Astrocyte (in vitro differentiated cells and primary cell): Measurements from ENCODE around the gene PAFAH1B1. TPM values are rescaled to one million over a fixed set of nuclear protein-coding genes. Genes with fewer than 3 reads are reported as not detected.
A peak's percentile ranks its signal among the peaks of the same experiment; 100 is the strongest.

Experiments
- DNase-seq: peaks from one replicate; pipeline ENCODE4 v3.0.0-alpha.2; 2010; ENCODE audit warnings: low read depth
- FAIRE-seq: peaks from 2 replicates; lab custom pipeline; 2011; peaks lifted over from hg19 to GRCh38; lab: Jason Lieb, UNC
- H2AFZ ChIP-seq: 2 replicates; pipeline ENCODE4 v1.6.0; 2012; ENCODE audit warnings: low read depth, low read length, inconsistent platforms
- H3K27ac ChIP-seq: 2 replicates; pipeline ENCODE4 v1.5.1; 2011; ENCODE audit warnings: low read depth, low read length, inconsistent platforms
- H3K27me3 ChIP-seq: 2 replicates; pipeline ENCODE4 v1.6.0; 2011; ENCODE audit warnings: low read length, inconsistent platforms; ENCODE audit not compliant: insufficient read depth
- H3K36me3 ChIP-seq: 2 replicates; pipeline ENCODE4 v1.5.1; 2011; ENCODE audit warnings: low read length, inconsistent platforms; ENCODE audit not compliant: insufficient read depth
- H3K4me1 ChIP-seq: 2 replicates; pipeline ENCODE4 v1.5.1; 2011; ENCODE audit warnings: low read length, inconsistent platforms; ENCODE audit not compliant: insufficient read depth
- H3K4me2 ChIP-seq: 2 replicates; pipeline ENCODE4 v1.6.0; 2012; ENCODE audit warnings: low read length, inconsistent platforms
- H3K4me3 ChIP-seq: 2 replicates; pipeline ENCODE4 v1.5.1; 2011; ENCODE audit warnings: low read depth, mild to moderate bottlenecking, low read length, inconsistent platforms; ENCODE audit not compliant: insufficient read depth
- H3K79me2 ChIP-seq: 2 replicates; pipeline ENCODE4 v1.6.0; 2012; ENCODE audit warnings: mild to moderate bottlenecking, low read length, inconsistent platforms; ENCODE audit not compliant: insufficient read depth
- H3K9ac ChIP-seq: 2 replicates; pipeline ENCODE4 v1.6.0; 2012; ENCODE audit warnings: mild to moderate bottlenecking, low read length, inconsistent platforms
- H3K9me3 ChIP-seq: 2 replicates; pipeline ENCODE4 v1.5.1; 2012; ENCODE audit warnings: low read depth, mild to moderate bottlenecking, low read length, inconsistent platforms; ENCODE audit not compliant: insufficient read depth
- H4K20me1 ChIP-seq: 2 replicates; pipeline ENCODE4 v1.6.0; 2012; ENCODE audit warnings: low read length, inconsistent platforms; ENCODE audit not compliant: insufficient read depth
- H3K27ac Mint-ChIP-seq: one replicate; pipeline ENCODE4 v1.8.0; 2021; ENCODE audit warnings: mild to moderate bottlenecking, mixed read lengths; ENCODE audit not compliant: unreplicated experiment
- H3K27me3 Mint-ChIP-seq: one replicate; pipeline ENCODE4 v1.8.0; 2021; ENCODE audit warnings: low read depth, mixed read lengths; ENCODE audit not compliant: unreplicated experiment
- H3K36me3 Mint-ChIP-seq: one replicate; pipeline ENCODE4 v1.8.0; 2021; ENCODE audit warnings: low read depth, mixed read lengths; ENCODE audit not compliant: unreplicated experiment
- H3K4me1 Mint-ChIP-seq: one replicate; pipeline ENCODE4 v1.8.0; 2021; ENCODE audit warnings: low read depth, mixed read lengths; ENCODE audit not compliant: unreplicated experiment
- H3K4me3 Mint-ChIP-seq: one replicate; pipeline ENCODE4 v1.8.0; 2021; ENCODE audit warnings: mild to moderate bottlenecking, moderate library complexity, mixed read lengths; ENCODE audit not compliant: unreplicated experiment
- H3K9me3 Mint-ChIP-seq: one replicate; pipeline ENCODE4 v1.8.0; 2021; ENCODE audit warnings: mild to moderate bottlenecking, mixed read lengths; ENCODE audit not compliant: unreplicated experiment
- EZH2 ChIP-seq: IDR thresholded peaks from 2 replicates; pipeline ENCODE4 v1.6.1; 2012; ENCODE audit warnings: mild to moderate bottlenecking, low read length, inconsistent platforms; ENCODE audit not compliant: insufficient read depth
- total RNA-seq: library from RNA; stranded (reverse); gene quantifications from 2 replicates; pipeline ENCODE4 v1.2.1, GENCODE V29; 2021
- TF ChIP-seq, protein P1 (sequence below): IDR thresholded peaks from 2 replicates; pipeline ENCODE4 v1.5.1; 2011; ENCODE audit warnings: low read depth, mild to moderate bottlenecking, inconsistent platforms, low read length, moderate library complexity; ENCODE audit not compliant: insufficient read depth

The PAFAH1B1 gene
- total RNA-seq, 1 donor from 2014 or later = 195 TPM

DNA sequence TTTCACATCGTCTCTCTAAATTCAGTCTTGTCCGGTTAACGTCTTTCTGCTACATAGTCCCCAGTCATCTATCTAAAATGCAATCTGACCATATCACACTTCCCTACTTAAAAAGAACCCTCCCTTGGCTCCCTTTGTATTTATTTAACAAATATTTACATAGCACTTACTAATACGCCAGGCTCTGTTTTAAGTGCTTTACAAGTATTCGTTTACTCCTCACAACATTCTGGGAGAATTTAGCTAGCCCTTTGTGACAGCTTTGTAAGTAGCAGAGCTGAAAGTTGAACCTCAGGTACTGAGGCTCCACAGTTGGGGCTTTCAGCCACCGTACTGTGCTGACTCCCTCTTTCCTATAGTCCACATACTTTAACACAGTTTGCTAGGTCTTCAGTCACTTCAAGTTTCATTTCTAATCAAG is 9.2 kb downstream of the PAFAH1B1 start:
- Histone ChIP-seq H3K36me3 (peaks cover 5% of the 10 kb centered on the region), H3K4me1 (peaks cover 19% of the 10 kb centered on the region), H4K20me1 (peaks cover 99% of the 10 kb centered on the region), H3K27me3 (no peaks in the 10 kb centered on the region), H3K27ac (no peak overlapping the region), H3K9me3 (no peaks in the 10 kb centered on the region), H3K9ac (no peak overlapping the region), H3K4me3 (no peak overlapping the region), H3K4me2 (peak overlapping the region; percentile 8), H3K79me2 (peaks cover 100% of the 10 kb centered on the region), H2AFZ (no peak overlapping the region)
- Mint-ChIP-seq H3K4me1 (peaks cover 20% of the 10 kb centered on the region), H3K9me3 (no peaks in the 10 kb centered on the region), H3K27ac (no peak overlapping the region), H3K36me3 (peaks cover 3% of the 10 kb centered on the region), H3K27me3 (no peaks in the 10 kb centered on the region), H3K4me3 (no peak overlapping the region)
- no peak for TF ChIP-seq EZH2
- TF ChIP-seq, protein P1, sequence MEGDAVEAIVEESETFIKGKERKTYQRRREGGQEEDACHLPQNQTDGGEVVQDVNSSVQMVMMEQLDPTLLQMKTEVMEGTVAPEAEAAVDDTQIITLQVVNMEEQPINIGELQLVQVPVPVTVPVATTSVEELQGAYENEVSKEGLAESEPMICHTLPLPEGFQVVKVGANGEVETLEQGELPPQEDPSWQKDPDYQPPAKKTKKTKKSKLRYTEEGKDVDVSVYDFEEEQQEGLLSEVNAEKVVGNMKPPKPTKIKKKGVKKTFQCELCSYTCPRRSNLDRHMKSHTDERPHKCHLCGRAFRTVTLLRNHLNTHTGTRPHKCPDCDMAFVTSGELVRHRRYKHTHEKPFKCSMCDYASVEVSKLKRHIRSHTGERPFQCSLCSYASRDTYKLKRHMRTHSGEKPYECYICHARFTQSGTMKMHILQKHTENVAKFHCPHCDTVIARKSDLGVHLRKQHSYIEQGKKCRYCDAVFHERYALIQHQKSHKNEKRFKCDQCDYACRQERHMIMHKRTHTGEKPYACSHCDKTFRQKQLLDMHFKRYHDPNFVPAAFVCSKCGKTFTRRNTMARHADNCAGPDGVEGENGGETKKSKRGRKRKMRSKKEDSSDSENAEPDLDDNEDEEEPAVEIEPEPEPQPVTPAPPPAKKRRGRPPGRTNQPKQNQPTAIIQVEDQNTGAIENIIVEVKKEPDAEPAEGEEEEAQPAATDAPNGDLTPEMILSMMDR = no peak
- FAIRE-seq = no peak
- peak; percentile 22 for DNase-seq

GRCh38 chr17:2608350-2608913 is 15.0 kb downstream of the PAFAH1B1 start:
- H3K4me3 Mint-ChIP-seq = no peak overlapping the region
- DNase-seq (no peak), FAIRE-seq (no peak)
- H3K27me3 ChIP-seq = no peaks in the 10 kb centered on the region
- no peak overlapping the region for H3K4me3 ChIP-seq
- peaks cover 4% of the 10 kb centered on the region for H3K4me1 ChIP-seq
- H3K4me1 Mint-ChIP-seq = peaks cover 10% of the 10 kb centered on the region
- H3K36me3 ChIP-seq = peaks cover 5% of the 10 kb centered on the region
- H3K27me3 Mint-ChIP-seq = no peaks in the 10 kb centered on the region
- H3K27ac ChIP-seq = no peak overlapping the region
- no peak overlapping the region for H3K9ac ChIP-seq
- H3K9me3 ChIP-seq = no peaks in the 10 kb centered on the region
- H2AFZ ChIP-seq = no peak overlapping the region
- no peak overlapping the region for H3K27ac Mint-ChIP-seq
- TF ChIP-seq, protein P1 = no peak
- TF ChIP-seq EZH2 = no peak
- peaks cover 100% of the 10 kb centered on the region for H3K79me2 ChIP-seq
- no peak overlapping the region for H3K4me2 ChIP-seq
- no peaks in the 10 kb centered on the region for H3K9me3 Mint-ChIP-seq
- H4K20me1 ChIP-seq = peaks cover 97% of the 10 kb centered on the region
- H3K36me3 Mint-ChIP-seq = peaks cover 3% of the 10 kb centered on the region

GRCh38 chr17:2609091-2609490 is 15.6 kb downstream of the PAFAH1B1 start:
- Histone ChIP-seq H3K4me2 (no peak overlapping the region), H3K79me2 (peaks cover 100% of the 10 kb centered on the region), H3K4me3 (no peak overlapping the region), H3K27me3 (no peaks in the 10 kb centered on the region), H3K9me3 (no peaks in the 10 kb centered on the region), H4K20me1 (peaks cover 97% of the 10 kb centered on the region), H3K9ac (no peak overlapping the region), H3K36me3 (peaks cover 5% of the 10 kb centered on the region), H3K27ac (no peak overlapping the region), H3K4me1 (peaks cover 4% of the 10 kb centered on the region), H2AFZ (no peak overlapping the region)
- TF ChIP-seq EZH2 = no peak
- TF ChIP-seq, protein P1 = no peak
- H3K27me3 Mint-ChIP-seq = no peaks in the 10 kb centered on the region
- peaks cover 3% of the 10 kb centered on the region for H3K36me3 Mint-ChIP-seq
- no peak for DNase-seq
- H3K9me3 Mint-ChIP-seq = no peaks in the 10 kb centered on the region
- no peak overlapping the region for H3K4me3 Mint-ChIP-seq
- H3K4me1 Mint-ChIP-seq = peaks cover 10% of the 10 kb centered on the region
- H3K27ac Mint-ChIP-seq = peak overlapping the region; percentile 63
- no peak for FAIRE-seq
